Left renal pelvis (tissue), 4 donors: ENCODE results near the gene LRRK1. TPM values are rescaled to one million over a fixed set of nuclear protein-coding genes. Genes with fewer than 3 reads are reported as not detected.
A peak's percentile ranks its signal among the peaks of the same experiment; 100 is the strongest.

Source experiments
- DNase-seq, 4 donors: peaks; one replicate each; pipeline ENCODE4 v3.0.0-alpha.2; 2013; ENCODE audit warnings: low read depth in 4 of 4, low spot score in 3 of 4
- polyA plus RNA-seq, 4 donors: library from polyadenylated mRNA; unstranded; fragments of 120-200 nt; gene quantifications; one replicate each; pipeline ENCODE4 v1.2.1, GENCODE V29; 2013; ENCODE audit not compliant: insufficient read length in 4 of 4

The LRRK1 gene
- polyA plus RNA-seq, 4 donors = 2.3 to 6.6 (median 4.0) TPM

DNA sequence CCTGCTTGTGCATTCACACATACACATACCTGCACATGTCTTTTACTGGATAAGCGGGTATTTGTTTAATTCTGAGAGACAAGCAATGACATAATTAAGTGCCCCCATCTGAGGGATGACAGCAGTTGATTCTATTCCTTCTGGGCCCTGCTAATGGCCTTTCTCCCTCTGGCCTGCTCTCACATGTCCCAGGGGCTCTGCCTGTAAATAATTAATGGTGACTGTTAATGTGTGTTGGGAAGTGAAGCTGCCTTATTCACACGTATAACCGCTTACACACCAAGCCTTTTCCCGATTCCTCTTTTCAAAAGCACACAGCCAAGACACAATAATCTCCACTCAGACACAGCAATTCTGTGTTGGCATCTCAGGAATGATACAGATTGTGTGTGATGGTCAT, 47.8 kb downstream of the LRRK1 start:
- DNase-seq = peak in 2 of 4 donors; percentile 47 to 59

DNA sequence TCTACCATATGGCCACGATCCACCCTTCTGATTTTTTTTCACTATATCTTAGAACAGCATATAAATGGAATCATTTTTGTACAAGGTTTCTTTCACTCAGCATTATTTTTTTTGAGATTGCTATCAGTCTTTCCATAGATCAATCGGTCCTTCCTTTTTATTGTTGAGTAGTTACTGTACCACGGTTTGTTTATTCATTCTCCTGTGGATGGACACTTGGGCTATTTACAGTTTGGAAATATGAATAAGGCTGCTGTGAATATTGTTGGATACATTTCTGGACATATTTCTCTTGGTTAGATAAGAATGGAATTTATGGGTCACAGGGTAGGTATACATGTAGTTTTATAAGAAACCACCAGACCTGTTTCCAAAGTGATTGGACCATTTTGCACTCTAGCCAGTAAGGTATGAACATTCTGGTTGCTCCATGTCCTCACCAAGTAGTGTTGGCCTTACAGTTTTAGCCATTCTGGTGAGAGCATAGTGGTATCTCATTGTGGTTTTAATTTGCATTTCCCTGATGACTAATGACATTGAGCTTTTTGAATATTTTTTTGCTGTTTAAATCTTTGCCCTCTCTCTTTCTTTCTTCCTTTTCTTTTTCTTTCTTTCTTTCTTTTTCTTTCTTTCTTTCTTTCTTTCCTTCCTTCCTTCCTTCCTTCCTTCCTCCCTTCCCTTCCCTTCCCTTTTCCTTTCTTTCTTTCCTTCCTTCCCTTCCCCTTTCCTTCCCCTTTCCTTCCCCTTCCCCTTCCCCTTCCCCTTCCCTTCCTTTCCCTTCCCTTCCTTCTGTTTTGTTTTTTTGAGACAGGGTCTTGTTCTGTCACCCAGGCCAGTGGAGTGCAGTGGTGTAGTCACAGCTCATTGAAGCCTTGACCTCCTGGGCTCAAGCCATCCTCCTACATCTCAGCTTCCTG, 49.2 kb downstream of the LRRK1 start:
- no peak for DNase-seq

DNA sequence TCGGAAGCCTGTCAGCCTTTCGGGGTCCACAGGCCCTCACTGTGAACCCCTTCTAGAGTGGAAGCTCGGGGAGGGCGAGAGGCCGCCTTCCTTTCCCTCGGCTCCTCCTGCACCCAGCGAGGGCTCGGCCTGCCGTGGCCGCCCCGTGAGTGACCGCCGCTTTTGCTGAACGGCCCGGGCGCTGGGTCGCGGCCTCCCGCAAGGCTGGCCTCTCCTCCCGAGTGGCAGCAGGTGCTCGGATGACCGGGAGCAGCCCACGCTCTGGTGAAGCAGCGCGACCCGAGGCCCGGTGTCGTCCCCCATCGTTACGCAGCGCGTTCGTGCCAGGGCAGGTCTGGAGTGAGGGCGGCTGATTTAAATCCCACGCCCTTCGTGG, 53.8 kb downstream of the LRRK1 start:
- DNase-seq = no peak

DNA sequence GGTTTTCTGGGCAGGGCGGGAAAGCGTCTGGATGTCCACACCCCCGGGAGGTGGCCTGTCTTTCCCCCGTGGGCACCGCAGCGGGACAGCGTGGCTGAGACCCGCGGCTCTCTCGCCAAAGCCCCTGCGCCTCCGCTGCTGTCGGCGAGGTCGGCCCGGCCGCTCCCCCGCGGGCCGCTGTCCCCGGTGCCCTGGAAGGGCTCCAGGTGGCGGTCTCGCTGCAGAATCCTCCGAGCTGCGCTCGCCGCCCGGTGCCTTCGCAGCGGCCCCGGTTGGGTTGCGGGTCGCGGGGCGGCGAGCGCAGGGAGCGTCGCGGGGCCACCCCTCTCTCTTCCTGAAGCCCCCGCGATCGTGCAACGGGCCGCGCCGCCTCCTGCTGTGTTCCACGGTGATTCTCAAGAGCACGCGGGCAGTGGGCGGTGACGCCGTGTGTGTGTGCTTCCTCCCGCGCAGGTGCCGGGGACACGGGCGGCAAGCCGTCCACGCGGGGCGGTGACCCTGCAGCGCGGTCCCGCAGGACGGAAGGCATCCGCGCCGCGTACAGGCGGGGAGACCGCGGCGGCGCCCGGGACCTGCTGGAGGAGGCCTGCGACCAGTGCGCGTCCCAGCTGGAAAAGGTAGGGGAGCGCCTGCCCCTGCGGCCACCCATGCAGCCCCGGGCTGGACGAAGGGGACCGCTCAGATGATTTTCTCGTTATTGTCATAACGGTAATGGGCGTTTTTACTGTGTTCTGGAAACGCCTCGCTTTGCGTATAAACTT, 54.4 kb downstream of the LRRK1 start:
- DNase-seq = peak in 1 of 4 donors; percentile 24

DNA sequence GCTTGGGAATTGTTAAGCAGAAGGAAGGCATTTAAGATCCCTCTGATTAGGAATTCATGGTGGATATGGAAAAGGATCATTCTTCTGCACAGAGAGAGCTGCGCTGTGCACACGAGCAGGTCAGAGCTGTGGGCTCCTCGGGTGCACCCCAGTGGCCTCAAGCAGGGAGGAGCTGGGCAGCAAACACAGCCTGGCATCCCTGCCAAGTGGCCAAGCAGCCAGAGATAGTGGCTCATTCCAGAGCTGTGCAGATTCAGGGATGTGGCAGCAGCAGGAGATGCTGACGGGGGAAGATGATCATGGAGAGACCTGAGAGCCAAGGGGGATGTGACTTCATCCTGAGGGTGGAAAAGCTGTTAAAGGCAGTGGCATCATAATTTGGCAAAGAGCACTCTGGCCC, 55.9 kb downstream of the LRRK1 start:
- no peak for DNase-seq

DNA sequence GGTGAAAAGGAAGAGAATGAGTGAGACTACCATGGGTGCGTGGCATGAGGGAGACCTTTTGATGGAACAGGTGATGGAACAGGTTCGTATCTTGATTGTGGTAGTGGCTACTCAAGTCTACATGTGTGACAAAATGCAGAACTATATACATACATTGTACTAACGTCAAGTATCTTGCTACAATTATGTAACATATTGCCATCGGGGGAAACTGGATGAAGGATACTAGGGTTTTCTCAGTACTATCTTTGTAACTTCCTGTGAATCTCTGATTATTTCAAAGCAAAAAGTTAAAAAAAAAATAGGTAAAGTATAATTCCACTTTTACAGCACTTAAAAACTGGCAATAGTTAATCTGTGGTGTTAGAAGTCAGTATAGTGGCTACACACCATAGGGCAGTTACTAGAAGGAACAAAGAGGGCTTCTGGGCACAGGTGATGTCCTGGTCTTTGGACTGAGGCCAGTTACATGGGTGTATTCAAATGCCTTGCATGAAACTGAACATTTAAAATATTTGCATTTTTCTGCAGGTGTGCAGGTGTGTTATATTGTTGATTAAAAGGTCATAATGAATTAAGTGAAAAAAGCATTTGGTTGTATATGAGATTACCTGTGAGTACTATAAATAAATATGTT, 61.4 kb downstream of the LRRK1 start:
- DNase-seq = no peak

DNA sequence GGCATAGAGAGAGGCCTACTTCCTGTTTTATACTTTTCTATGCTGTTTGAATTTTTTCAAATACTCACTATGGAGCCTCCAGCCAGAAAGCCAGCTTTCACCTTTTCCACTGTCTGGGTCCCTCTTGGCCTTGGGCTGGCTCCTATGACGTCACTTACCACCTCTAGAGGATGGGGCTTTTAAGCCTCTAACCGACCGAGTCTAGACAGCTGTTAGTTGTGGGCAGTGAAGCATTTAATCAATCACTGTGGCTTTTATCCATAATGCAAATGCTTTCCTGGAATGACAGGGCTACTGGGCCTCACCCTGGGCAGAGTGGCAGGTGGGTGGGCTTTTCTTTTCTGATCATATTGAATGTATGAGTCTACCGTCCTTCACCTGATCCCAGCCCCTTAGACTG, 61.9 kb downstream of the LRRK1 start:
- DNase-seq = no peak

DNA sequence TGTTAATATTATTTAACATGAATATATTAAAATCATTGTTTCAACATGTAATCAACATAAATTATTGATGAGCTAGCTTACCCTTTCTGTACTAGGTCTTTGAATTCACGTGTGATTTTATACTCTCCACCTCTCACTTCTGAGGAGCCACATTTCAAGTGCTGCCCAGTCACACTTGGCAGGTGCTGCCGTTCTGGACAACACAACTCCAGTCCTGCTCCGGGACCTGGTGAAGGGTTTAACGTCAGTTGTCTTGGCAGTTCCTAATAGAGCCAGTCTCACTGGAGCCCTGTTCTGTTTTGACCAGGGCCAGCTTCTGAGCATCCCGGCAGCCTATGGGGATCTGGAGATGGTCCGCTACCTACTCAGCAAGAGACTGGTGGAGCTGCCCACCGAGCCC, 64.1 kb downstream of the LRRK1 start:
- DNase-seq = no peak

DNA sequence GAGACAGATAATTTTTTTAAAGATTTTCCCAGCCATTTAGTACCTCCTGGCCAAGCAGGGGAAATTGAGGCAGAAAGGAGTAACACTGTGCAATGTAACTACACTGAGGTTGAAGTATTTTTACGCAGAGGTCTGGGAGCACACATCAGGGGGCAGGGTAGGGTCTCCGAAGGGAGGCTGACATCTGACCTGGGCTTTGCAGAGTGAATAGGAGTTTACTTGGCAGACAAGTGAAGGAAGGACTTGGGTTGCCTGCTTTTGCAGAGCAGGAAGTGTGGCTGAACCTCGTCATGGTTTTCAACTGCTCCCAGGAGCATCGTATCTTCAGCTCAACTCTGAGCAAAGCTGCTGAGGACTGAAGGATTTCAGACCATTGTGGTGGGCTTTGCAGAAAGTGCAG, 66.2 kb downstream of the LRRK1 start:
- no peak for DNase-seq

DNA sequence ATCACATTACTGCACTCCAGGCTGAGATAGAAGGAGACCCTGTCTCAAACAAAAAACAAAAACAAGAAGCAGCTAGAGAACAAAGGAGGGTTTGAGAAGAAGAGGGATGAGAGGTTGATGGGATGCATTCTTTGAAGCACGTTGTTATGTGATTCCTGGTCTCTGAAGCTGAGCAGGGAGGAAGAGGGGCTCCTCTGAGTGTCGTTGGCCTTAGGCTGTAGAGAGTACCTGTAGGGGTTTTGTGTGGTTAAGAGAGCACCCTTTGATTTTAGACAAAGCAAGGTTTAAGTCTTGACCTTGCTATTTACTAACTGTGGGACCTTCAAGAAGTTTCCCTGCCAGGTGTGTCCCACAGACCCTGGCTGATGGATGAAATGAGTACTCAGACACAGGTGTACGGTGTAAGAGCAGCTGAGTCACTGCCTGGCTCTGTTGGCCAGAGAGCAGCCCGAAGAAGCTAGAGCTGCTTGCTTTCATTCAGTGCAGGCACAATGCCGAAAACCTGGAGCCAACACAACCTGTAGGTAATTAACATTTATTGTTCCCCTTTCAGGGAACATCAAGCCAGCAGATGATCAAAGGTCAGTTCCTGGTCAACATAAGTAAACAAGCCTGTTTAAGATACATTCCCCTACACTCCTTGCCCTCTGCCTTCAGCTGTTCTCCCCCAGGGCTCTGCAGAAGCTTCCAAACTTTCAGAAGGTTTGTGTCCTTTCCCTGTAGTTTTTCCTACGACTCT, 67.2 kb downstream of the LRRK1 start:
- no peak for DNase-seq

DNA sequence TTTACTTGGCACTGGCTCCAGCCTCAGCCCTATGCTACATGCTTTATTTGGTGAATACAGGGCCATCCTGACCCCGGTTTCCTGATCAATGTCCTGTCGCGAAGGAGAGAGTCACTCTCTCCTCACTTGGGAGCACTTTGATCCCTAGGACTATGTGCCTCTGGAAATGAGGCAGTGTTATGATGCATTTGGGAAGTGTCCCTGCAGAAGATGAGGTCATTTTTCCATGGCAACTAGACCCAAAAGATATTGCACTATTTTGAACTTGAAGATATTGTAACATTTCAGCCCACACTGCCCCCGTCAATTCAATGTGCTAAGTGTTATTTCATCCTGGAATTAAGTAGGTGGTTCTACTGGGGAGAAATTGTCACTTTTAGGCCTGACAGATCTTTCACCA, 68.0 kb downstream of the LRRK1 start:
- DNase-seq = no peak

DNA sequence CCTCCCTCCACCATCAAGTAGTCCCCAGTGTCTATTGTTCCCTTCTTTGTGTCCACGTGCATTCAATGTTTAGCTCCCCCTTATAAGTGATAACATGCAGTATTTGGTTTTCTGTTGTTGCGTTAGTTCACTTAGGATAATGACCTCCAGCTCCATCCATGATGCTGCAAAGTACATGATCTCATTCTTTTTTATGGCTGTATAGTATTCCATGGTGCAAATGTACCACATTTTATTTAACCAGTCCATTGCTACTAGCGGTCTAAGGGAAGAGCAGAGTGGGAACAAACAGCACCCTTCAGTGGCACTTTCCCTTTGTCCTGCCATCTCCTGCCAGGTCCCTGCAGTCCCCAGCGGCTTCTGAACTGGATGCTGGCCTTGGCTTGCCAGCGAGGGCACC, 69.1 kb downstream of the LRRK1 start:
- DNase-seq = no peak

DNA sequence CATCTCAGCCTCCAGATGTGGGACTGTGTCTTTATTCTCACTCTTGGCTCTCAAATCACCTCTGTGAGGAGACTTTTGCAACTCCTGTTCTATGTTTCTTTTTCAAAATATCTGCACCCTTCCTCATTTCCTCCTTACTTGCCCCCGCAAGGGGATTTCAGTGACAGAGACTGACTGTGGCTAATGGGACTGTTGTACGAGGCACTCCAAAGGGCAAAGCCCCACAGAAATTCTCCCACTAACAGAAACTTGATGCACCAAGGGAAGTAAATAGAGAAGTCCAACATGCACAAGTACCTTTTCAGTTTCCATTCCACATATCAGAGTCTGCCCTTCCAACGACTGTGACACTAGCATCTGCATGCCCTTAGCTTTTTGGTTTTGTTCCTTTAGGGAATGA, 69.7 kb downstream of the LRRK1 start:
- no peak for DNase-seq

DNA sequence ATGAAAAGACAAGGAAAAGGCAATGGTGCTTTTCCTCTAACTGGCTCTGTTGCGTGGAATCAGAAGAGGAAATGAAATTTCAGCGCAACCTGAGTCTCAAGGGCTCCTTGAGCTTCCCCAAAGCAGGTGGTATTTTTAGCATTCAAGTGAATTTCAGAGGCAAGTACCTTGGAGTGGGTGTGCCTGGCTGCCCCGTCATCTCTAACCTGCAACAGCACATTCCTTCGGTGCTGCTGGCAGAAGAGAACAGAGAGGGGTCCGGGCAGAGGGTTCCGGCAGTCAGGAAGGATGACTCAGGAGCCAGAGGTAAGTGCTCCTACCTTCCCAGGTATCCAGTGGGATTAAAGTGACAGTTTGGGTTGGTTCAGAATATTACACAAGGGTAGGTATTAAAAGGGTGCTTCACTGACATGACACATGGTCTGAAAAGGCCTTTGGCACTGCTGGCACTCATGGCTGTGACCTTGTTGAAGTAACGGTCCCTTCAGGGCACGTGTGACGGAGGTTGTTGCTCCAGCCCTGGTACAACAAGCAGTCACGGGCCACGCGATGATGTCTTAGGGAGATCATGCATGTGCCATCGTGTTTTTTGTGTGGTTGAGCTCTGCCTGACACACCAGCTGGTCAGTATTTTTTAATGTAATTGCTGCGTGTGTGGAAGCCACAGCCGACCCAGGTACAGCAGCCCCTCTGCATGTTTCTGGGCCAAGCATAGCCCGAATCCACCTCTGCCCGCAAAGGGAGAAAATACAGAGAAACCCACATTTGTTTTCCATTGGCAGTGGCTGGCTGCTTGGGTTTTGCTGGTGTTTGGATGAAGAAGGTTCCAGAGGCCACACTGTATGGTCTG, 75.7 kb downstream of the LRRK1 start:
- DNase-seq = no peak

DNA sequence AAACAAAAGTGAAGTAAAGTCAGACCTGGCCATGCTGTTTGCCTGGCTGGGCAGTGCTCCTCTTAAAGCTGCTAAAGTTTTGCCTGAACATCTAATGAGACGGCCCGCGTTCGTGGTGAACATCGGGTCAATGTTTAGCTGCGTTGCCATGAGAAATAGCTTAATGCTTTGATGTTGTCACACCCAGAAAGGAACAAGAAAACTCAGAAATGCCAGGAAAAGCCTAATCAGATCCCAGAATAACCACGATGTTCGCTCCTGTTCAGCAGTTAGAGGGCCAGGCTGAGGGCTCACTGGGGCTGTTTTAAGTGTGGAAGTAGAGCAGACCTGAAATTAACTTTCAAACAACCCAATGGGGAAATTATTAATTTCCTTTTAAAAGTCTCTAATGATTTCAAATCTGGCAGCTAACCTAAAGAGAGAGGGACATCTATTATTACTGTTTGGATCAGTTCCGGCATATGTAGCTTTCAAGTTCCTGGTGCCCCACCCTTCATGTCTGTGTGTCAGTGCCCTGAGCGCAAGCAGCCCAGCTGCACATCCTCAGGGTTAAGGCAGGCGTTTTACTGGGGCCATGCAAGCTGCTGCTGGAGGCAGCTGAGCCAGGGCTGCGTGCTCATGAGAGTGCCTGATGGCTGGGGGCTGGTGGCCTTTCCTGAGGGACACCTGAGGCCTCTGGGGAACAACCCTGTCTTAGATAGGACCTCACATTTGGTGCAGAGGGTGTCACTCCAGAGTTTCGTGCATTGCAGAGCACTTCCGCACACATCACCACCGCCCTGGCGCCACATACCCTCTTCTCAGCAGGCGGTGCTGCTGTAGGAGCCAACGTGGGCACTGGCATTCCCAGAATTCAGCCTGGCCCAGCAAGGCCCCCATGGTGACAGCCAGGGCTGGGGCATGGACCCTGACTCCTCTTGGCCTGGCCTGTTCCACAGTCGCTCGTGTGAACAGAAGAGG, 76.6 kb downstream of the LRRK1 start:
- DNase-seq = no peak

DNA sequence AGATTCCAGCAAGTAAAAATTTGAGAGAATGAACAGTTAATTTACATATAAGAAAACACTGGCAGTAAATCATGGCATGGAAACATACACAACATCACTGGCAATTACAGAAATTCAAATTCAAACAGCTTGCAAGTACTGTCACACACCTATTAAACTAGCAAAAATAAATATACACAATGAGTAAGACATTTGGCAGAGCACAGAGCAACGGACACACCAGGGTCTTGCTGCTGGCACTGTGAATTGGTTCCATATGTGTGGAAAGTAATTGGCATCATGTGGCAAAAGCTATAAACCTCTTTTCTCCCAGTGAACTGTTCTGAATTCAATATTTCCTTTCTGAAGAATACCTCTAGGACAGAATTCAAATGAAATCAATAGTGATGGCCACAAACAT, 78.3 kb downstream of the LRRK1 start:
- no peak for DNase-seq

DNA sequence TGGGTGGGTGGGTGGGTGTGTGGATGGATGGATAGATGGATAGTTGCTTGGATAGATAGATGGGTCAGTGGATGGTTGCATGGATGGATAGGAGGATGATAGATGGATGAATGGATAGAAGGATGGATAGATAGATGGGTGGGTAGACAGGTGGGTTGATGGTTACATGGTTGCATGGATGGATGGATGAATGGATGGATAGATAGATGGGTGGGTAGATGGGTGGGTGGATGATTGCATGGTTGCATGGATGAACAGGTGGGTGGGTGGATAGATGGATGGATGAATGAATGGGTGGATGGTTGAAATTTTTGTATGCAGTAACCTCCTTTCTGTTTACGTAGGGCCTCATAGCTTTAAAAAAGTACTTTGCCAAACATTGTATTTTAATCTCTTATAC, 79.5 kb downstream of the LRRK1 start:
- DNase-seq = no peak

DNA sequence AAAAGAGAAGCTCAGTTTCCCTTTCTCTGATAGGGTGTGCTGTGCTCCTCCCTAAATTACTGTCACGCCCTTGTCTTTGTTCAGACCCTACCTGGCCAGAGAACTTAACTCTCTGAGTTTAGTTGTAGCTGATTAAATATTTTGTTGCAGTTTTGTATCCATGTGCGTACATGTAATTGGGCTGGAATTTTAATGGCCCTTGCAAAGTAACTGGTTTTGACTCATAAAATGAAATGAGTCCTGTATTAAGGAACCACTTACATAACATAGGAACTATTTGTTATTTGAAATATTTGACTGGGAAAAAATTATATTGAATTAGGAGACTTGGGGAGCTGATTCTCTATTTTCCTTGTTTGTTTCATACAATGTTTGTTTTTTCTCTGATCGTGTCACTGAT, 80.2 kb downstream of the LRRK1 start:
- no peak for DNase-seq

DNA sequence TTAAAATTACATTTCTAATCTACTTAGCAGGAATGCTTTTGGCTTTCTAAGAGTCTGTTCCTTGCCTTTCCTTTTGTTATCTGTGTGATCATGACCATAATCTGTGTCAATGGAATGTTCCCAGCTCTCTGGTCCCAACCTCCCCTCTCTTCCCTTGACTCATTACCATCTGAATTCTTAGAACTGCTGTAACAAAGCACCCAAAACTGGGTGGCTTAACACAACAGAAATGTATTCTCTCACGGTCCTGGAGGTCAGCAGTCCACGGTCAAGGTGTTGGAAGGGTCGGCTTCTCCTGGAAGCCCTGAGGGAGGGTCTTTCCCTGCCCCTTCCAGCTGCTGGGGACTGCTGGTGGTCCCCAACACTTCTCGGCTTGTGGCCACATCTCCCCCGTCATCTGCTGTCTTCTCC, 81.1 kb downstream of the LRRK1 start:
- no peak for DNase-seq
